Myometrial cell (primary cell): ENCODE results near the gene LPAR6. TPM values are rescaled to one million over a fixed set of nuclear protein-coding genes. Genes with fewer than 3 reads are reported as not detected.

Experiments
- total RNA-seq: library from RNA; depleted of rRNA; stranded (reverse); fragments of >200 nt; gene quantifications from 2 replicates; pipeline ENCODE4 v1.2.3, GENCODE V29; 2015

Gene LPAR6, protein sequence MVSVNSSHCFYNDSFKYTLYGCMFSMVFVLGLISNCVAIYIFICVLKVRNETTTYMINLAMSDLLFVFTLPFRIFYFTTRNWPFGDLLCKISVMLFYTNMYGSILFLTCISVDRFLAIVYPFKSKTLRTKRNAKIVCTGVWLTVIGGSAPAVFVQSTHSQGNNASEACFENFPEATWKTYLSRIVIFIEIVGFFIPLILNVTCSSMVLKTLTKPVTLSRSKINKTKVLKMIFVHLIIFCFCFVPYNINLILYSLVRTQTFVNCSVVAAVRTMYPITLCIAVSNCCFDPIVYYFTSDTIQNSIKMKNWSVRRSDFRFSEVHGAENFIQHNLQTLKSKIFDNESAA
- total RNA-seq, result 16.3 and 21.9 TPM in 2 replicates

DNA sequence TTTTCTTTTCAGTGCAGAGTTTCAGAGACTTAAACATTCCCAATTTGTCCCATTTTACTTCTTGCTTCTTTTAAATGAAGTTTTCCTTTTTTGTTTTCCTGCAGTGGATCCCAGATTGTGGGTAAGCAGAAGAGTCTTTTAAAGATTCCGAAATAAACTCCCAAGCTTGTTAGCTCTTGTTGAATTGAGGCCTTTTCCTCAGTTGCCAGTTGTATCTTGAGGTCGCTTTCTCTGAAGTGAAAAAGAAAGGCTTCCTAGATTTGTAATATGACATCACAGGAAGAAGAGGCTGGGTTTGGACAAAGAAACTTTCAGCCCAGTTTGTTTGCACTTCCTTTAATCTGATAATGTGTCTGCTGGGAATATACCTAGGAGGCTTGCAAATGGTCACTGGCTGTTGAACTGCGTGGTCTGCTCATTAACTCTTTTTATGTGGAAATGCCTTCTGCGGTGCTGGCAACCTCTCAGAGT, at the start of gene LPAR6:
Gene LPAR6 (minus strand): TSS at position 233 of the 471 bp plus-strand sequence. CDS start 690 bp downstream, outside the sequence.

Other genes starting within 250 kb of the LPAR6 start
- gene ITM2B, start 179.9 kb downstream of the LPAR6 start, total RNA-seq, result 127 and 187 TPM in 2 replicates
- gene RB1, start 109.4 kb downstream of the LPAR6 start, total RNA-seq, result 18.7 and 22.5 TPM in 2 replicates
- gene RCBTB2, start 120.0 kb upstream of the LPAR6 start, total RNA-seq, result 10.1 and 19.0 TPM in 2 replicates
- not detected in 2 replicates for gene CYSLTR2, start 240.8 kb upstream of the LPAR6 start, total RNA-seq